OCI-LY1 (cell line): ENCODE data around the gene ZNF608.
A peak's percentile ranks its signal among the peaks of the same experiment; 100 is the strongest.

ENCODE experiments used
- H2AFZ ChIP-seq: fragments of 200-600 bp; sonication (generic), shearing (Covaris generic); 2 replicates; pipeline ENCODE4 v1.6.0; 2014; ENCODE audit warnings: antibody characterized with exemption, mild to moderate bottlenecking, low read length
- H3F3A ChIP-seq: fragments of 200-600 bp; sonication (generic), shearing (Covaris generic); 2 replicates; pipeline ENCODE4 v1.6.0; 2014; ENCODE audit warnings: mild to moderate bottlenecking, antibody characterized with exemption, low read length, moderate library complexity; ENCODE audit not compliant: insufficient read depth
- H3K27ac ChIP-seq: fragments of 200-600 bp; sonication (generic); 2 replicates; pipeline ENCODE4 v1.5.1; 2014; ENCODE audit warnings: low read length, mixed run types, mild to moderate bottlenecking, low read depth; ENCODE audit not compliant: poor library complexity, severe bottlenecking
- H3K27me3 ChIP-seq: fragments of 200-600 bp; sonication (generic); 2 replicates; pipeline ENCODE4 v1.6.0; 2014; ENCODE audit warnings: antibody characterized with exemption, mild to moderate bottlenecking, low read length, moderate library complexity; ENCODE audit not compliant: insufficient read depth
- H3K36me3 ChIP-seq: fragments of 200-600 bp; sonication (generic); 2 replicates; pipeline ENCODE4 v1.6.1; 2014; ENCODE audit warnings: mild to moderate bottlenecking, antibody characterized with exemption, low read length, moderate library complexity, mixed read lengths; ENCODE audit not compliant: insufficient read depth
- H3K4me1 ChIP-seq: fragments of 200-600 bp; sonication (generic); 2 replicates; pipeline ENCODE4 v1.5.1; 2014; ENCODE audit warnings: mild to moderate bottlenecking, low read length, moderate library complexity; ENCODE audit not compliant: insufficient read depth, severe bottlenecking
- H3K4me2 ChIP-seq: fragments of 200-600 bp; sonication (generic), shearing (Covaris generic); 2 replicates; pipeline ENCODE4 v1.6.1; 2014; ENCODE audit warnings: low read length
- H3K4me3 ChIP-seq: fragments of 200-600 bp; sonication (generic); 2 replicates; pipeline ENCODE4 v1.5.1; 2014; ENCODE audit warnings: low read length, low read depth, mild to moderate bottlenecking, mixed read lengths; ENCODE audit not compliant: poor library complexity, severe bottlenecking
- H3K79me2 ChIP-seq: fragments of 200-600 bp; shearing (Covaris generic); 2 replicates; pipeline ENCODE4 v1.6.1; 2016; ENCODE audit warnings: mixed run types, low read length, mixed read lengths; ENCODE audit not compliant: insufficient read depth
- H3K9ac ChIP-seq: fragments of 200-600 bp; sonication (generic), shearing (Covaris generic); 2 replicates; pipeline ENCODE4 v1.6.1; 2014; ENCODE audit warnings: mild to moderate bottlenecking, low read length, mixed read lengths
- H3K9me2 ChIP-seq: fragments of 200-600 bp; sonication (generic), shearing (Covaris generic); 2 replicates; pipeline ENCODE4 v1.6.1; 2014; ENCODE audit warnings: low read depth, mild to moderate bottlenecking, low read length, mixed read lengths
- H3K9me3 ChIP-seq: fragments of 200-600 bp; shearing (Covaris generic); 2 replicates; pipeline ENCODE4 v1.6.1; 2014; ENCODE audit warnings: low read length, mixed read lengths
- H4K20me1 ChIP-seq: fragments of 200-600 bp; sonication (generic), shearing (Covaris generic); 2 replicates; pipeline ENCODE4 v1.6.0; 2016; ENCODE audit warnings: mild to moderate bottlenecking, low read length; ENCODE audit not compliant: insufficient read depth
- EZH2 ChIP-seq: fragments of 200-600 bp; sonication (generic), shearing (Covaris generic); IDR thresholded peaks from 2 replicates; pipeline ENCODE4 v1.8.0; 2017; ENCODE audit warnings: borderline replicate concordance, mixed run types, mild to moderate bottlenecking, antibody characterized with exemption, low read length, moderate library complexity, mixed read lengths
- TF ChIP-seq, protein P1 (sequence below): fragments of 200-600 bp; sonication (generic), shearing (Covaris generic); IDR thresholded peaks from 2 replicates; pipeline ENCODE4 v1.5.1; 2017; ENCODE audit warnings: mild to moderate bottlenecking, antibody characterized with exemption, low read length, moderate library complexity, mixed read lengths

ZNF608 gene

GRCh38 chr5:124790301-124790894 lies 44.0 kb upstream of the ZNF608 start:
- H3K27me3 ChIP-seq = no peaks in the 10 kb centered on the region
- no peaks in the 10 kb centered on the region for H4K20me1 ChIP-seq
- H3K36me3 ChIP-seq = no peaks in the 10 kb centered on the region
- H3K9ac ChIP-seq = no peak overlapping the region
- no peaks in the 10 kb centered on the region for H3K9me2 ChIP-seq
- H3K79me2 ChIP-seq = no peaks in the 10 kb centered on the region
- no peak overlapping the region for H3K4me2 ChIP-seq
- peaks cover 25% of the 10 kb centered on the region for H3K4me1 ChIP-seq
- H3K4me3 ChIP-seq = no peak overlapping the region
- no peak overlapping the region for H2AFZ ChIP-seq
- TF ChIP-seq EZH2 = no peak
- TF ChIP-seq, protein P1, sequence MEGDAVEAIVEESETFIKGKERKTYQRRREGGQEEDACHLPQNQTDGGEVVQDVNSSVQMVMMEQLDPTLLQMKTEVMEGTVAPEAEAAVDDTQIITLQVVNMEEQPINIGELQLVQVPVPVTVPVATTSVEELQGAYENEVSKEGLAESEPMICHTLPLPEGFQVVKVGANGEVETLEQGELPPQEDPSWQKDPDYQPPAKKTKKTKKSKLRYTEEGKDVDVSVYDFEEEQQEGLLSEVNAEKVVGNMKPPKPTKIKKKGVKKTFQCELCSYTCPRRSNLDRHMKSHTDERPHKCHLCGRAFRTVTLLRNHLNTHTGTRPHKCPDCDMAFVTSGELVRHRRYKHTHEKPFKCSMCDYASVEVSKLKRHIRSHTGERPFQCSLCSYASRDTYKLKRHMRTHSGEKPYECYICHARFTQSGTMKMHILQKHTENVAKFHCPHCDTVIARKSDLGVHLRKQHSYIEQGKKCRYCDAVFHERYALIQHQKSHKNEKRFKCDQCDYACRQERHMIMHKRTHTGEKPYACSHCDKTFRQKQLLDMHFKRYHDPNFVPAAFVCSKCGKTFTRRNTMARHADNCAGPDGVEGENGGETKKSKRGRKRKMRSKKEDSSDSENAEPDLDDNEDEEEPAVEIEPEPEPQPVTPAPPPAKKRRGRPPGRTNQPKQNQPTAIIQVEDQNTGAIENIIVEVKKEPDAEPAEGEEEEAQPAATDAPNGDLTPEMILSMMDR = no peak
- H3K9me3 ChIP-seq = no peaks in the 10 kb centered on the region
- peak overlapping the region; percentile 15 for H3K27ac ChIP-seq
- H3F3A ChIP-seq = no peaks in the 10 kb centered on the region

DNA sequence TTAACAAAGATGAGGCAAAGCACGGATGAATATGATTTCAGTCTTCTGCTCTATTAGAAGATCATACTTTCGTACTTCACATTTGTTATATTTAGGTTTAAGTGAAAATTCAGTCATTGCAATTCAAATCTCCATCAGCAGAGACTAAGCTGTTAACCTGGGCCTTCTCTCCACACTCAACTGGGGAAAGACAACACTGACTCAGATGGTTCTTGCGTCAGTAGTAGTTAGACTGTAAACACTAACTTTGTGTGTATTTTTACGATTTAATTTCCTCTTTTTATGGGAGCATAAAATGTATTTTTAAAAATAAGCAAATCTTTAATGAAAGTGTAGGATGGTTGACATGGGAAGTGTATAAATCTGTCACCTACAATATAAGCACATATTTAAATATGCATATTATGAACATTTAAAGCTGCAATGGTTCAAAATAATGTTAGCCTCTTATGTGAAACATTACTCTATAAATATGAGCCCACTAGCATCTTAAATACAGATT lies 42.7 kb upstream of the ZNF608 start:
- H3K9ac ChIP-seq = no peak overlapping the region
- H4K20me1 ChIP-seq = no peaks in the 10 kb centered on the region
- no peak overlapping the region for H3K27ac ChIP-seq
- peaks cover 15% of the 10 kb centered on the region for H3K4me1 ChIP-seq
- H3K79me2 ChIP-seq = no peaks in the 10 kb centered on the region
- H3F3A ChIP-seq = no peaks in the 10 kb centered on the region
- H3K27me3 ChIP-seq = no peaks in the 10 kb centered on the region
- no peaks in the 10 kb centered on the region for H3K36me3 ChIP-seq
- no peaks in the 10 kb centered on the region for H3K9me3 ChIP-seq
- H3K4me3 ChIP-seq = no peak overlapping the region
- TF ChIP-seq EZH2 = no peak
- TF ChIP-seq, protein P1 = no peak
- H3K4me2 ChIP-seq = no peak overlapping the region
- H3K9me2 ChIP-seq = no peaks in the 10 kb centered on the region
- no peak overlapping the region for H2AFZ ChIP-seq

DNA sequence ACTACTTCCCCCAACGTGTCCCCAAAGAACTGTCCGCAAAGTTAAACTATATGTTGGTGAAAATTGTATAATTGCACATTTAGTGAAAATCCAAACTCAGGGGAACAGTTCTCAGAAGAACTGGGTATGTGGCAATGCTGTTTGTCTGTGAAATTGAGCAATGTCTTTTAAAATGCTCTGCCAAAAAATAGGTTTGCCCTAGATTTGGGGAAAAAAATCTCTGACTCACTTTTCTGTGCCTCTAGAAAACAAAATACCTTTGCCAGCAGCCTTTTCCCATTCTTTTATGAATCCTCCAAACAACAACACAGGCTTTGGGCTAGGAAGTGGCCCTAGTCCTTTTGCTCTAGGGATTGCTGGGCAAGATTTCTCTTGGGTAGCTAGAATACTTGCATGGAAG lies 37.4 kb upstream of the ZNF608 start:
- Histone ChIP-seq H3K27me3 (no peaks in the 10 kb centered on the region), H3K36me3 (no peaks in the 10 kb centered on the region), H3K9me3 (0 out of 2 replicates have a peak, but pooled peaks cover 3% of the 10 kb centered on the region), H3K4me1 (no peaks in the 10 kb centered on the region), H2AFZ (no peak overlapping the region), H4K20me1 (no peaks in the 10 kb centered on the region), H3K4me3 (no peak overlapping the region), H3K79me2 (no peaks in the 10 kb centered on the region), H3K27ac (no peak overlapping the region), H3K9me2 (no peaks in the 10 kb centered on the region), H3F3A (no peaks in the 10 kb centered on the region), H3K9ac (no peak overlapping the region), H3K4me2 (no peak overlapping the region)
- no peak for TF ChIP-seq EZH2
- TF ChIP-seq, protein P1 = no peak
